ENCODE measurements around the gene CDRT4. TPM values are rescaled to one million over a fixed set of nuclear protein-coding genes. Genes with fewer than 3 reads are reported as not detected.

CDRT4 gene
- total and polyA plus RNA-seq, 9 donors, result 0.57 to 7.8 (median 2.2) TPM

GRCh38 chr17:15494821-15495220, 27.4 kb upstream of the CDRT4 start:
- no peak for DNase-seq
- Histone ChIP-seq H3K4me1 (ENCODE audit: control insufficient read depth, insufficient read depth, low read length) (peaks cover 27% of the 10 kb centered on the region), H3K27ac (ENCODE audit: low read length) (no peak overlapping the region), H3K9me3 (replicated peaks; ENCODE audit: control insufficient read depth, low read depth, low read length) (no peaks in the 10 kb centered on the region), H3K4me3 (ENCODE audit: low read length) (no peak overlapping the region), H3K36me3 (ENCODE audit: control insufficient read depth, insufficient read depth, low read length) (no peaks in the 10 kb centered on the region), H3K27me3 (ENCODE audit: control insufficient read depth, insufficient read depth, low read length) (no peaks in the 10 kb centered on the region)

GRCh38 chr17:15493693-15494035, 26.2 kb upstream of the CDRT4 start:
- Histone ChIP-seq H3K4me3 (ENCODE audit: low read length) (no peak overlapping the region), H3K36me3 (ENCODE audit: control insufficient read depth, insufficient read depth, low read length) (no peaks in the 10 kb centered on the region), H3K27ac (ENCODE audit: low read length) (no peak overlapping the region), H3K4me1 (ENCODE audit: control insufficient read depth, insufficient read depth, low read length) (peaks cover 27% of the 10 kb centered on the region), H3K9me3 (replicated peaks; ENCODE audit: control insufficient read depth, low read depth, low read length) (no peaks in the 10 kb centered on the region), H3K27me3 (ENCODE audit: control insufficient read depth, insufficient read depth, low read length) (no peaks in the 10 kb centered on the region)
- no peak for DNase-seq
- WGBS (ENCODE audit: insufficient coverage), result no CpG with 5 or more reads among the region's 1 CpG

- WGBS (ENCODE audit: insufficient coverage), result 91% methylated on average over 7 of the region's 8 CpGs
- Histone ChIP-seq H3K36me3 (ENCODE audit: control insufficient read depth, insufficient read depth, low read length) (no peaks in the 10 kb centered on the region), H3K4me3 (ENCODE audit: low read length) (no peak overlapping the region), H3K4me1 (ENCODE audit: control insufficient read depth, insufficient read depth, low read length) (peaks cover 27% of the 10 kb centered on the region), H3K27me3 (ENCODE audit: control insufficient read depth, insufficient read depth, low read length) (no peaks in the 10 kb centered on the region), H3K27ac (ENCODE audit: low read length) (no peak overlapping the region), H3K9me3 (replicated peaks; ENCODE audit: control insufficient read depth, low read depth, low read length) (no peaks in the 10 kb centered on the region)
- no peak for DNase-seq
These were observed 25.6 kb upstream of the CDRT4 start for GRCh38 chr17:15492791-15493692.

- Histone ChIP-seq H3K9me3 (replicated peaks; ENCODE audit: control insufficient read depth, low read depth, low read length) (no peaks in the 10 kb centered on the region), H3K36me3 (ENCODE audit: control insufficient read depth, insufficient read depth, low read length) (no peaks in the 10 kb centered on the region), H3K27ac (ENCODE audit: low read length) (no peak overlapping the region), H3K4me1 (ENCODE audit: control insufficient read depth, insufficient read depth, low read length) (peaks cover 27% of the 10 kb centered on the region), H3K4me3 (ENCODE audit: low read length) (no peak overlapping the region), H3K27me3 (ENCODE audit: control insufficient read depth, insufficient read depth, low read length) (no peaks in the 10 kb centered on the region)
- DNase-seq, result no peak
- WGBS (ENCODE audit: insufficient coverage), result 97% methylated on average over 3 of the region's 4 CpGs
These were observed 24.8 kb upstream of the CDRT4 start for GRCh38 chr17:15492186-15492585.

GRCh38 chr17:15490634-15491261, 23.3 kb upstream of the CDRT4 start:
- peak overlapping the region; percentile 90 for H3K27ac ChIP-seq (ENCODE audit: low read length)
- H3K36me3 ChIP-seq (ENCODE audit: control insufficient read depth, insufficient read depth, low read length), result no peaks in the 10 kb centered on the region

GRCh38 chr17:15488557-15488956, 21.1 kb upstream of the CDRT4 start:
- Histone ChIP-seq H3K27me3 (ENCODE audit: control insufficient read depth, insufficient read depth, low read length) (no peaks in the 10 kb centered on the region), H3K4me1 (ENCODE audit: control insufficient read depth, insufficient read depth, low read length) (peaks cover 29% of the 10 kb centered on the region), H3K4me3 (ENCODE audit: low read length) (no peak overlapping the region), H3K27ac (ENCODE audit: low read length) (no peak overlapping the region), H3K36me3 (ENCODE audit: control insufficient read depth, insufficient read depth, low read length) (no peaks in the 10 kb centered on the region), H3K9me3 (replicated peaks; ENCODE audit: control insufficient read depth, low read depth, low read length) (no peaks in the 10 kb centered on the region)
- DNase-seq, result no peak
- 93% methylated on average over 2 of the region's 2 CpGs for WGBS (ENCODE audit: insufficient coverage)

More at GRCh38 chr17:15490634-15491261, 23.3 kb upstream of the CDRT4 start:
- Histone ChIP-seq H3K4me1 (ENCODE audit: control insufficient read depth, insufficient read depth, low read length) (peaks cover 27% of the 10 kb centered on the region), H3K4me3 (ENCODE audit: low read length) (no peak overlapping the region), H3K27me3 (ENCODE audit: control insufficient read depth, insufficient read depth, low read length) (no peaks in the 10 kb centered on the region), H3K9me3 (replicated peaks; ENCODE audit: control insufficient read depth, low read depth, low read length) (no peaks in the 10 kb centered on the region)
- WGBS (ENCODE audit: insufficient coverage), result 39% methylated on average over 9 of the region's 11 CpGs
- DNase-seq, result peak; percentile 72

GRCh38 chr17:15485045-15485444, 17.6 kb upstream of the CDRT4 start:
- H3K36me3 ChIP-seq (ENCODE audit: control insufficient read depth, insufficient read depth, low read length), result no peaks in the 10 kb centered on the region
- H3K4me1 ChIP-seq (ENCODE audit: control insufficient read depth, insufficient read depth, low read length), result peaks cover 18% of the 10 kb centered on the region
- no peak overlapping the region for H3K27ac ChIP-seq (ENCODE audit: low read length)
- no peaks in the 10 kb centered on the region for H3K27me3 ChIP-seq (ENCODE audit: control insufficient read depth, insufficient read depth, low read length)
- H3K4me3 ChIP-seq (ENCODE audit: low read length), result no peak overlapping the region
- WGBS (ENCODE audit: insufficient coverage), result 58% methylated on average over 3 of the region's 4 CpGs
- DNase-seq, result no peak
- H3K9me3 ChIP-seq (replicated peaks; ENCODE audit: control insufficient read depth, low read depth, low read length), result no peaks in the 10 kb centered on the region

GRCh38 chr17:15483431-15483830, 16.0 kb upstream of the CDRT4 start:
- H3K4me3 ChIP-seq (ENCODE audit: low read length), result no peak overlapping the region
- H3K9me3 ChIP-seq (replicated peaks; ENCODE audit: control insufficient read depth, low read depth, low read length), result no peaks in the 10 kb centered on the region
- 63% methylated on average over 1 of the region's 4 CpGs for WGBS (ENCODE audit: insufficient coverage)
- H3K36me3 ChIP-seq (ENCODE audit: control insufficient read depth, insufficient read depth, low read length), result no peaks in the 10 kb centered on the region
- DNase-seq, result no peak
- no peaks in the 10 kb centered on the region for H3K27me3 ChIP-seq (ENCODE audit: control insufficient read depth, insufficient read depth, low read length)
- H3K27ac ChIP-seq (ENCODE audit: low read length), result no peak overlapping the region
- H3K4me1 ChIP-seq (ENCODE audit: control insufficient read depth, insufficient read depth, low read length), result peaks cover 17% of the 10 kb centered on the region

GRCh38 chr17:15482476-15482875, 15.1 kb upstream of the CDRT4 start:
- H3K27ac ChIP-seq (ENCODE audit: low read length), result peak overlapping the region; percentile 45
- 61% methylated on average over 5 of the region's 6 CpGs for WGBS (ENCODE audit: insufficient coverage)
- no peaks in the 10 kb centered on the region for H3K36me3 ChIP-seq (ENCODE audit: control insufficient read depth, insufficient read depth, low read length)
- no peaks in the 10 kb centered on the region for H3K9me3 ChIP-seq (replicated peaks; ENCODE audit: control insufficient read depth, low read depth, low read length)
- peaks cover 17% of the 10 kb centered on the region for H3K4me1 ChIP-seq (ENCODE audit: control insufficient read depth, insufficient read depth, low read length)
- no peak for DNase-seq
- no peak overlapping the region for H3K4me3 ChIP-seq (ENCODE audit: low read length)
- H3K27me3 ChIP-seq (ENCODE audit: control insufficient read depth, insufficient read depth, low read length), result no peaks in the 10 kb centered on the region

- 64% methylated on average over 6 of the region's 6 CpGs for WGBS (ENCODE audit: insufficient coverage)
- no peaks in the 10 kb centered on the region for H3K9me3 ChIP-seq (replicated peaks; ENCODE audit: control insufficient read depth, low read depth, low read length)
- H3K27ac ChIP-seq (ENCODE audit: low read length), result peak overlapping the region; percentile 45
- no peaks in the 10 kb centered on the region for H3K27me3 ChIP-seq (ENCODE audit: control insufficient read depth, insufficient read depth, low read length)
- peaks cover 17% of the 10 kb centered on the region for H3K4me1 ChIP-seq (ENCODE audit: control insufficient read depth, insufficient read depth, low read length)
- no peak overlapping the region for H3K4me3 ChIP-seq (ENCODE audit: low read length)
- DNase-seq, result no peak
- H3K36me3 ChIP-seq (ENCODE audit: control insufficient read depth, insufficient read depth, low read length), result no peaks in the 10 kb centered on the region
These were observed 14.1 kb upstream of the CDRT4 start for GRCh38 chr17:15481481-15481880.
